ENCODE results near the gene KRTDAP.

Gene KRTDAP

DNA sequence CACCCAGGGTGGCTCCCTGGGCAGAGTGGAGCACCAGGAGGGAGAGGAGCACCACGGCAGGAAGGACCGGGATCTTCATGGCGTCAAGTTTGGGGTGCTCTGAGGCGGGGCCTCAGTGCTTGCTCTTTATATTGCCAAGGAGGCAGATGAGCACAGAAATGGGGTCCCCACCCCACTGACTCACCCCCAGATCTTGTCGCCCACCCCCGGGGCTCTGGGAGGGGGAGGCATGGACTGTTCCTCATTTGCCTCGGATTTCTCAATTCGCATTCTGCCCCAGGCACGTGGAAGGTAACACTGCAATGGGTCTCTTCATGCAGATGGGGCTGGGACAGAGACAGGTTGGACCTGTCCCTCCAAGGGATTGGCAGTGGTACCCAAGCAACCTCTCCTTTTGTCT lies at the start of gene KRTDAP:
Gene KRTDAP, minus strand, starts transcription at position 101 of the 400 bp plus-strand sequence. Its CDS starts 22 bp downstream, at position 79.
- no peak for DNase-seq

- no peak for DNase-seq
These were observed 49.6 kb upstream of the KRTDAP start for GRCh38 chr19:35539850-35540249.

GRCh38 chr19:35539314-35539713 lies 49.0 kb upstream of the KRTDAP start:
- no peak for DNase-seq

GRCh38 chr19:35534803-35535480 lies 44.7 kb upstream of the KRTDAP start:
- DNase-seq = no peak

DNA sequence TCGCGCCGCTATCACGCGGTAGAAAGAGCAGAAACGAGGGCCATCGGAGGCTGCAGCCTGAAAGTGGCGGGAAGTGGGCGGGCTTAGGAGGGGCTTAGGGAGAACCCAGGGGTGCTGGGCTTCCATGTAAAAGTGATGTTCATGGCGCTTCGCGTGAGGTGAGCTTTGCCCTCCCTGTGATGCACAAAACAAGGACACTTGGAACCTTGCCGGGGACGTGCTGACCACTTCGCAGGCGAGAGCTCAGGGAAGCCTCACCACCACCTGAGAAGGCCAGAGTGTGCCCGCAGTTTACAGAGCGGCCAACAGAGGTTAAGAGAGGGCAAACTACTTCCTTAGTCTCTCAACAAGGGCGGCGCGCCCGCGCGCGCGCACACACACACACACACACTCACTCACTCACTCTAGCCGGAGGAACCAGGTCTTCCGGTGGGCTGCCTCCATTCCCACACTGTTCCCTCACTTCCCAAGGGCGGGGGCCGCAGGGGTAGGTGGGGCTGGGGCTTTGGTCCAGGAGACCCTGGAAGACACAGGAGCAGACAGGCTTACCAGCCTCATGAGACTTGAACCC lies 43.6 kb upstream of the KRTDAP start:
- no peak for DNase-seq

DNA sequence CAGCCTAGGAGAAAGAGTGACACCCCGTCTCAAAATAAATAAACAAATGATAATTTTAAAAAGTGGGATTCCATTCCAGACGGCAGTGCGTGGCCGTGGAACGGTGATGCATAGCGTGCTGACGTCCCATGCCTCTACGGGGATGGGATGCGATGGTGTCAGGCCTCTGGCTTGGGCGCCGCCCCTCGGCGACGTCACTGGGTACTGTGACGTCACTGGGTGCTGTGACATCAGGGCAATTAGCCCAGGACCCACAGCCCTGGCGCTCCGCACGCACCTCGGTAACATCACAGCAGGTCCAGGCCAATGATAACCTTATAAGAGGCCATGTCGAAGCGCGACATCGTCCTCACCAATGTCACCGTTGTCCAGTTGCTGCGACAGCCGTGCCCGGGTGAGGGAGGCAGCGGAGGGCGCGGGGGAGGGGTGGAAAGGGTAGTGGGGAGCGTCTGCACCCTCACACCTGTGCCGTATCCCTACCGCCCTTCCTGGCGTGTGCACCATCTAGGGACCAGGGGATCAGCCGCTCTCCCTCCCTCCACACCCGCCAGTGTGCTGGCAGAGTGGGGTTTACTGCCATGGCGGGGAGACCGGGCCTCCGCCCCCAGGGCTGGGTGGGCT lies 43.0 kb upstream of the KRTDAP start, which contains the start of gene GAPDHS:
Gene GAPDHS, plus strand, starts transcription at position 256 of the 621 bp plus-strand sequence. Its CDS starts 72 bp downstream, at position 328.
- DNase-seq = no peak

GRCh38 chr19:35531291-35531690 lies 41.0 kb upstream of the KRTDAP start:
- DNase-seq = no peak

GRCh38 chr19:35529241-35530218 lies 39.3 kb upstream of the KRTDAP start:
- DNase-seq = no peak

DNA sequence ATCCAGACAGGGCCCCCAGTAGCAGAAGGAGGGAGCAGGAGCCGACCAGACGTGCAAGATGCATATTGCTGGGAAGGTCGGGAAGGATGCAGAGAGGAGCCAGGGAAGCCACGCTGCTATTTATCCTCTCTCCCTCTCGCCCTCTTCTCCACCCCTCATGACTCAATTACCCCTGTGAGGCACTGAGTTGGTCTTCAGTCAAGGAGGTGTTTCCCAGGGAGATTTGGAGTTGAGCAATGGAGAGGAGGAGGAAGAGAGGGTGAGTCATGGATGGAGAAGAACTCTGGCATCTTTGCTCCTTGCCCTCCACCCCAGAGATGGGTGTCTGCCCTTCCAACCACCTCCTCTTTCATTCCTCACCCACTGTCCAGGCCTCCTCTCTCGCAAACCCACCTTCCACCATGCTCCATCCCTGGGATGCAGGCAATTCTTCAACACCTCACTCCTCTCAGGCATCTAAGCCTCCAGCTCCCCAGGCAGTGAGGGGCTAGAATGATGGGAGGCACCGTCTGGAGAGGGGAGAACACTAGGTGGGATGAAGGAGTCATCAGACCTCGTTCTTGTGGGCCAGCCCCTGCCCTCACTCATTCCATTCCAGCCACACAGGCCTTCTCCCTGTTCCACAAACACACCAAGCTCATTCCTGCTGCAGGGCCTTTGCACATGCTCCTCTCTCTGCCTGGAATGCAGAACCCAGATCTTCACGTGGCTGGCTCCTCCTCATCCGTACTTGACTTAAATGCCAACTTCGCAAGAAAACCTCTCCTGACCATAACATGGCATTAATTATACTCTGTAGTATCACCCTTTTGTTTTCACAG lies 38.2 kb upstream of the KRTDAP start, which contains the start of gene SBSN:
Gene SBSN, minus strand, starts transcription at position 94 of the 821 bp plus-strand sequence. Its CDS starts 30 bp downstream, at position 64.
- no peak for DNase-seq

DNA sequence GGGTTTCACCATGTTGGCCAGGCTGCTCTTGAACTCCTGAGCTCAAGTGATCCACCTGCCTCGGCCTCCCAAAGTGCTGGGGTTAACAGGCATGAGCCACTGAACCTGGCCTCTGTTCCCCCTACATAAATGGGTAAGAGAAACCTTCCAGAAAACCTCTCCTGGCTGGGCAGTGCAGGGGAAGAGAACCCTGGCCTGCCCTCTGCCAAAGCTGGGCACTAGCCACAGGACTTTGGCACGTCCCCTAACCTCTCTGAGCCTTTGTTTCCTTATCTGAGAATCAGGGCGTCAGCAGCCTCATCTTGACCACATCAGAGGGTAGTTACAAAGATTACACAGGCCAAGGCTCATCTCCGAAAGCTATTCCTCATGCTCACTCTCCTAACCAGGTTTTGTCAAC lies 35.6 kb upstream of the KRTDAP start:
- DNase-seq = no peak

- no peak for DNase-seq
These were observed 34.0 kb upstream of the KRTDAP start for GRCh38 chr19:35524181-35524837.

- no peak for DNase-seq
These were observed 32.6 kb upstream of the KRTDAP start for GRCh38 chr19:35522745-35523327.

DNA sequence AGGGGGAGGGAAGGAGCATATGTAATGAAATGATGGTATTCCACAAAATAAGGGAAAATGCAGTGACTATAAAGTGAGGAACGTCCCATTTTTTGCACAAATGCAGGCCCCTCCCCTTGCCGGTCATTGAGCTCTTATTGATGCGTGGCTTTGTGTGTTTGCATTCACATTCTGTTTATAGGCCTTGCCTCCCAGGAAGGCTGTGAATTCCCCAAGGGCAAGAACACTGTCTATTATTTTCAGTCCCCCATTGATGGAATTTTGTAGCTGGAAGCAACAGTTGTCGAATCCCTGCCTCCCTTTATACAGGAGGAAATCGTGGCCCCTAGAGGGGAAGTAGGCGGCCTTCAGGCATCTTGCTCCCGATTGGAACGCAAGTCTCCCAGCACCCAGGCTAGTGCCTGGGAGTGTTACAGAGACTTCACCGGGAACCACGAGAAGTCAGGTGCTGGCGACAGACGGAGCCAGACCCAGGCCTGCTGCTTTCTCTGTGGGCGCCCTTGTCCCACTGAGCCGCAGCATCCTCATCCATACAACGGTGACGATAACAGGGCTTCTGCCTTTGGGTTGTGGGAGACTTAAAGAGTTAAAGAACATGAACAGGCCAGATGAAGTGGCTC lies 31.0 kb upstream of the KRTDAP start:
- no peak for DNase-seq

DNA sequence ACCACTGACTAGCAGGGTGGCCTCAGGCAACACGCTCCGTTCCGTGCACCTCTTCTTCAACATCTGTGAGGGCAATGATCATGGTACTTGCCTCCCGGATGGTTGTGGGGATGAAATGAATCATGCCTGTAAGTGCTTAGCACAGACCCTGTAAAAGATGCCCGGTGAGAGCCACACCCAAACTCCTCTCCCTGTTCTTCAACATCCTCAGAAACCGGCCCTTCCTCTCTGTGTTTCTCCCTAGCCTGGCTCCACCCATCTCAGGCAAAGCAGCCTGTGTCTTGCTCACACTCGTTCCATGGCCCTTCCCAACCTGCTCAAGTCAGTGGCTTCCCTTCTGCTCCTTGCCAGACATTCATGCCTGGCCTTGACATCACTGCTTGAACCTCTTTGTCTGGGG lies 29.0 kb upstream of the KRTDAP start:
- no peak for DNase-seq

- DNase-seq = no peak
These were observed 28.0 kb upstream of the KRTDAP start for GRCh38 chr19:35518313-35518712.

- no peak for DNase-seq
These were observed 27.1 kb upstream of the KRTDAP start for GRCh38 chr19:35517342-35517741.

GRCh38 chr19:35516310-35516709 lies 26.0 kb upstream of the KRTDAP start:
- no peak for DNase-seq

DNA sequence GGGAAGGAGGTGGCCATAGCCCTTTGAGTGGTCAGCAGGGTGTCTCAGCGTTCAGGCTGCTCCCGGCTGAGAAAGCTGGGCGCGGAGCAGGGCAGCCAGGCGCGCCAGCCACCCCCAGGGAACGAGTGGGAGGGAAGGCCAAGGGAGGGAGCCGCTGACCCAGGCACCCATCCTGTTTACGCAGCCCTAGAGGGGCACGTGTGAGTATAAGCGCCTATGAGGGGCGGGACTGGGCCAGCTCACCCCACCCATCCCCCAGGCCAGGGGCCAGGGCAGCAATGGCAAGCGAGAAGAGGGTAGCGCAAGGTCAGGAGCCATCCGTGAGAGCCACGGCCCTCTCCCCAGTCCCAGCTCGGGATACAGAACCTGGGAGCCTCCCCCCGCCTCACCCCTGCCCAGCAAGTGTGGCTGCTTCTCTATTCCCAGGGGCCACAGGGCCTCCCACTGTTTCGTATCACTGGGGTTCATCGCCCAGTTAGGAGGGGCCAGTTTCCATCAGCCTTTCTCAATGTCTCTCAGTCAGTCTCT lies 24.1 kb upstream of the KRTDAP start:
- no peak for DNase-seq

DNA sequence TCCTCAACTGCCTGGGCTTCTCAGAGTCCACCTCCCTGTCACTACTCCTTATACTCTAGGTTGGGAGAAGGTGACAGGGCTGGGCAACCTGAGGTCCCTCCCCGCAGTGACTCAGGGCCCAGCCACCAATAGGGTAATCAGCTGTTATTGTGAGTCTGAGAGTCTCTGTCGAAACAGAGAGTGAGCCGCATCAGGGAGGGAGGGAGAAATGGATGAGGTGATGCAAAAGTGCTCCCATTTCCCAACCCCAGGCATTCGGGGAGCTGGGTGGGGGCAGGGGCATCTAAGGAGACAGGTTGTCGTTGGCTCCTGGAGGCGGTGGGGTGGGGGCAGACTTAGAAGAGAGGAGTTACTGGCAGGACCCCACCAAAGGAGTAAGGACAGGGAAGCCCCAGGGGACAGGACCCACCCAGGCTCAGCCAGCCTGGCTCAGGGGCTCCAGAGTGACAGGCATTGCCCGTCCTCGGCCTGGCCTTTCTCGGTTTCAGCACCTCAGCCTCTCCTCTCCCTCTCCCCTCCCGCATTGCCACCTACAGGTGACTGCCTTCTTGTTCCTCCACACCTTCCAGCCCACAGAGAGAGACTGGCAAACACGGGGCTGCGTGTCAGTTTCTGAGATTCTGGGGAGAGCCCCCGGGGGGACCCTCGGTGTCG lies 23.5 kb upstream of the KRTDAP start, which contains the start of gene DMKN:
Gene DMKN, minus strand, starts transcription at position 22 of the 654 bp plus-strand sequence. CDS start 174 bp downstream, outside the sequence.
- DNase-seq = no peak
